Measurements from ENCODE around the gene ZNF785.
"Not testable (repeated sequence)": the region's sequence is repeated elsewhere in the genome, so short reads cannot be mapped to it uniquely, and the experiment has no call there.

Gene ZNF785

DNA sequence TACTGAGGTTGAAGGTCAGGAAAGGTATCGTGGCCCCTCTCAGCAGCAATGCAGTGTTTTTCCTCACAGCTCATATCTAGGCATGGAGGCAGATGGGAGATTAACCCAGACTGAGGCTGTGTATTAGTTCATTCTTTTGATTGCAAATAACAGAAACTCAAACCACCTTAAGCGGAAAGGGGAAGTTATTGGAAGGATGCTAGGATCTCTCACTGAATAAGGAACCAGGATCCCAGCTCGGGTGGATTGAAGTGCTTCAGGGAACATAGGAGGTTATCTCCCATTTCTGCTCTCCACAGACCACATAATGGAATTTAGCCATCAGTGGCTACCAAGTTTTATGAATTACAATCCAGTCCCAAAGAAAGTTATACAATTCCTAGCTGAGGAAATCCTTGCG is 16.5 kb upstream of the ZNF785 start:
- no peak for DNase-seq

GRCh38 chr16:30600929-30601328 is 15.4 kb upstream of the ZNF785 start:
- DNase-seq, result no peak

DNA sequence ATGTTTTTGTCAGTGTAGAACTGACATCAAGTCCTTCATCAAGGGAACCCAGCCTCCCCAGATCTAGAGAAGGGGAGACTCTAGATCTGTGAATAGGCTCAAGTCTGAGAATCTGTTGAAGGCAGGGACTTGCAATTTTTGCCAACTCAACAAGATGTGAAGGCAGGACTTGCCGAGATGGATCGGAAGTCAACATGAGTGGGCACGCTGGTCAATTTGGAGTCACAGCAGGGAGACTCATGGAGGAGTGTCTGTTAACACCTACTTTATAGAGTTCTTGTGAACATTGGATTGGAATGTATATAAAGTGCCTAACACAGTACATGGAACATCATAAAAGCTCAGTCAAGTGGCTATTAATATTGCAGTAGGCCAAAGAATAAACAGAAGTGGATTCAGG is 14.7 kb upstream of the ZNF785 start:
- peak; percentile 85 for DNase-seq

DNA sequence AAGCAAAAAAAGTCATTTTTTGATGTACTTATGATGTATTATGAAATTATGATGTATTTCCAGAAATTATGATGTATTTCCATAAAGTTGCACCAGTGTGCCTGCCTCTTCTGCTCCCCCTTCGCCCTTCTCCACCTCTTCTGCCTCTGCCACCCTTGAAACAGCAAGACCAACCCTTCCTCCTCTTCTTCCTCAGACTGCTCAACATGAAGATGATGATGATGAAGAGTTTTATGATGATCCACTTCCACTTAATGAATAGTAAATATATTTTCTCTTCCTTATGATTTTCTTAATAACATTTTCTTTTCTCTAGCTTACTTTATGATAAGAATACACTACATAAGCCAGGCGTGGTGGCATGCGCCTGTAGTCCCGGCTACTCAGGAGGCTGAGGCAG is 7.4 kb upstream of the ZNF785 start:
- no peak for DNase-seq

GRCh38 chr16:30590869-30591268 is 5.4 kb upstream of the ZNF785 start:
- DNase-seq, result not testable (repeated sequence)

DNA sequence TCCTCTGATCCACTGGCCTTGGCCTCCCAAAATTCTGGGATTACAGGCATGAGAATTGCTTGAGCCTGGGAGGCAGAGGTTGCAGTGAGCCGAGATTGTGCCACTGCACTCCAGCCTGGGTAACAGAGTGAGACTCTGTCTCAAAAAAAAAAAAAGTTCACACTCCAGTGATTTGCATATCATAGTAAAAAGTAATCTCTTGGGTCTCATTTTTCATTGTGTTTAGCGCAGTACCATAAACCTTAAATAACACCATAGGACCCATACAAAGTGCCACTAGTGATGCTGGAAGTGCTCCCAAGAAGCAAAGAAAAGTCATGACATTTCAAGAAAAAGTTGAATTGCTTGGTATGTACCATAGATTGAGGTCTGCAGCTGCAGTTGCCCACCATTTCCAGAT is 4.1 kb upstream of the ZNF785 start:
- not testable (repeated sequence) for DNase-seq

- no peak for DNase-seq
These were observed 3.2 kb upstream of the ZNF785 start for GRCh38 chr16:30588651-30589050.

GRCh38 chr16:30585022-30585399 is 486 bp downstream of the ZNF785 start:
- peak; percentile 57 for DNase-seq

- DNase-seq, result no peak
These were observed 2.7 kb downstream of the ZNF785 start for GRCh38 chr16:30582611-30583340.

DNA sequence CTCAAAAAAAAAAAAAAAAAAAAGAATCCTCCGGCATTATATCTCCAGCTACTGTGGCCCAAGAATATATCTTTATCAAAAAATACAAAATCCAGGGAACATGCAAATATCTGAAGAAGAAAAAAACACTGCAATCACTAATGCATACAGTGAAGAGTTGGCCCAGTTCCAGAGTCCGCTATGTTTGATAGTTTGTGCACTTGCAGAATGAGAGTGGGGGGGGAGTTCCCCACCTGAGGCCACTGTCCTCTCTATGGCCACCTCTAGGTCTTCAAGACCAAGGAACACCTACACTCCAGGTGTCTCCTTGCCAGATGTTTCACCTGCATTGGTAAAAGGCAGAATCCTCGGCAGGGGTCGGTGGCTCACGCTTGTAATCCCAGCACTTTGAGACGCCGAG is 4.0 kb downstream of the ZNF785 start:
- DNase-seq, result no peak

GRCh38 chr16:30574678-30575077 is 10.8 kb downstream of the ZNF785 start:
- DNase-seq, result no peak

DNA sequence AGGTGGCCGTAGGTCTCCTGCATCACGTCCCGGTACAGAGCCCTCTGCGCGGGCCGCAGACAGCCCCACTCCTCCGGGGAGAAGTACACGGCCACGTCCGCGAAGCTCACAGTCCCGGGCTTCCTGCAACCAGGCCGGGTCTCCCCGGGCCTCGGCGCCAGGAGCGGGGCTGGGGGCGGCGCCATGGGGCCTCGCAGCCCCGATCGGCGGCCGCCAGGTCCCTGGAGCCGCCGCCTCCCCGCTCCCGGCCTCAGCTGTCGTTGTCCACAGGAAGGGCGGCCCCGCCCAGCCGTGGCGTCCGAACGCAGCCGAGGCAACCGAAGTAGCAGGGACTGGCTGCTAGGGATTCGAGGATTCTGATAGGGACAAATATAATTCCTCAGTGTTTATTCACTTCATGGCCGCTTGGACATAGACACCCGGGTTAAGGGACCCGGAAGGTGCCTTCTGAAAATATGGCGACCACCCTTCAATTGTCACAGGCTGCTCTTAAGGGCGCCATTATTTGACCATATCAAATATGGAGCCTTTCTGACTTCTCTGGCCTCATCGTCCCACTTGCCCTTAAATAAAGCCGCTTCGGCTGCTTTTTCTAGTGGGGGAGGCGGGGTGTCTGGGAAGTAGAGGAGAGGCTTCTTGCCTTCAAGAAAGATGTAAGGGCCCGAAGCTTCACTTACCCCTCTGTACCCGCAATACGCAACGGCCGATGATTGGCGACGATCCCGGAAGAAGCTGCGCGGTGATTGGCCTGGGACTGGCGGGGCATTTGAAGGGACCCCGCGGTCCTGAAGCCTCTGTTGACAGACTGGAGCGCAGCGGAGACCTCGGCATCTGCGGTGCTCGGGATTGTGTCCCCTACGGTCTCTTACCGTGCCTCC is 13.8 kb downstream of the ZNF785 start, which contains the start of gene ZNF688:
TSS of gene ZNF688 (minus strand) at position 270 of the 878 bp plus-strand sequence. CDS start at position 185, 85 bp downstream.
- DNase-seq, result peak; percentile 99

GRCh38 chr16:30570636-30571444 is 14.7 kb downstream of the ZNF785 start:
- DNase-seq, result peak; percentile 73

DNA sequence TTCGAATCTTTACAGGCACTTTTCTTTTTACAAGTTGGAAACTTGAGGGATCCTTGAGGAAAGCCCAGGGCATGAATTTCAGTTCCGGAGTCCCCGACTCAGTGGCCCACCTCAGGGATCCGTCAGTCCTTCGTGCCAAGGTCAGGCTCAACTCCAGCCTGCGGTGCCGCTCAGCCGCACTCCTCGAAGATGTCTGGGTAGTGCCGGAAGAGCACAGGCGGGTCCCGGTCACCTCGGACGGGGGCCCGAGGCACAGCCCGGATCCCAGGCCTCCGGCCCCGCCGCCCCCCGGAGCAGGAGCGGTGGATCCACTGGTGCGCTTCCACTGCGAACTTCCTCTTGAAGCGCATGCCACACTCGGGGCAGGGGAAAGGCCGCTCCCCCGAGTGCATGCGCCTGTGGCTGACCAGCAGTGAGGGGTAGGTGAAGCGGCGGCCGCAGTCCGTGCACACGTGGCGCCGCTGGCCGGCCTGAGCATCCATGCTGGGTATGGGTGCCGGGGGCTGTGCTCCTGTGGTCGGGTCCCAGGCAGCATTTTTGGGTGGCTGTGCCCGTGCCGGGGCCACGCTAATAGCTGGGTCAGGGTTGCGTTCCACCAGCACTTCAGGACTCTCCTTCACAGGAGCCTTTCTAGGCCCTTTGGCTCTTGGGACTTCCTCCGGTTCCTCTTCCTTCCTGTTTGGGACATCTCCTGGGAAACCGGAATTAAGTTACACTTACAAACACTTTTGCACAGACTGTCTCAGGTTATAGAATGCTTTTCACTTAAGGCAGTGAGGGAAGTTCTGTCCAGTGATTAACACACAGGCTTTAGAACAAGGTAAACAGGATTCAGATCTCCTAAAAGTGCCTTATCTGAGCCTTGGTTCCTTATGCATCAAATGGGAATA is 15.5 kb downstream of the ZNF785 start:
- DNase-seq, result no peak

DNA sequence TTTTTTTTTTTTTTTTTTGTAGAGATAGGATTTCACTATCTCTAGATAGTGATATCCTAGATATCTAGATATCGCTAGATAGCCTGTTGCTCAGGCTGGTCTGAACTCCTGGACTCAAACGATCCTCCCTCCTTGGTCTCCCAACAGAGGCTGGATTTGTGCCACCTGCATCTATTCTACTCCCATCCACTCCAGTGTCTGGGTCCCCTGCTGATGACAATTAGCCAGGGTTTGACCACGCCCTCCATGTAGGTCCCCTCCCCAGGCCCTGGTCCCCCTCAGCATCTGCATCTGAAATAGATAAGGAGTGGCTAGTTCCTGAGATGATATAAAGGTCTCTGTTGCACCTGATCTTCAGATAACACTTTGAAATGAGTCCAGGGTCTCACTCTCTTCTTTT is 16.2 kb downstream of the ZNF785 start:
- DNase-seq, result no peak

GRCh38 chr16:30567991-30568638 is 17.4 kb downstream of the ZNF785 start:
- peak; percentile 73 for DNase-seq

DNA sequence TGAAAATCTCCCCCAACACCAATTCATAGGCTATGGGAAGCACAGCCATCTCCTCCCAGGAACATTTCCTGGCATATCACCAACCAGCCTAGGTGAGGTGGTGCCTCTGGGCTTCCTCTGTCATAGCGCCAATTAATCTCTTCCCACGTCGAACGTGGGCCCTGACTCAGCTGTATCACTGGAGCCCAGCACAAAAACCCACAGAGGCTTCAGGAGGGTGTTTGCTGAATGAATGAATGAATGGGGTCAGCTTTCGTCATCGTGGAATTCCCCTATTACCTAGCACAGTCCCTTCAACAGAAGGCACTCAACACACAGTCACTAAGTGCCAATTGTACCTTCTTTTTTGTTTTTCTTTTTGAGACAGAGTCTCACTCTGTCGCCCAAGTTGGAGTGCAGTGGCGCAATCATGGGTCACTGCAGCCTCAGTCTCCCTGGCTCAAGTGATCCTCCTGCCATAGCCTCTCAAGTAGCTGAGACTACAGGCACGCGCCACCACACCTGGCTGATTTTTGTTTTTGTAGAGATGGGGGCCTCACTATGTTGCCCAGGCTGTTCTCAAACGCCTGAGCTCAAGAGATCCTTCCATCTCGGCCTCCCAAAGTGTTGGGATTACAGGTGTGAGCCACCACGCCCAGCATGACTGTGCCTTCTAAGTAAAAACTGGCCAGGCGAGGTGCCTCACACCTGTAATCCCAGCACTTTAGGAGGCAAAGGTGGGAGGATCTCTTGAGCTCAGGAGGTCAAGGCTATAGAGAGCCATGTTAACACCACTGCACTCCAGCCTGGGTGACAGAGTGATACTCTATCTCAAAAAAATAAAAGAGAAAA is 18.1 kb downstream of the ZNF785 start:
- DNase-seq, result no peak

DNA sequence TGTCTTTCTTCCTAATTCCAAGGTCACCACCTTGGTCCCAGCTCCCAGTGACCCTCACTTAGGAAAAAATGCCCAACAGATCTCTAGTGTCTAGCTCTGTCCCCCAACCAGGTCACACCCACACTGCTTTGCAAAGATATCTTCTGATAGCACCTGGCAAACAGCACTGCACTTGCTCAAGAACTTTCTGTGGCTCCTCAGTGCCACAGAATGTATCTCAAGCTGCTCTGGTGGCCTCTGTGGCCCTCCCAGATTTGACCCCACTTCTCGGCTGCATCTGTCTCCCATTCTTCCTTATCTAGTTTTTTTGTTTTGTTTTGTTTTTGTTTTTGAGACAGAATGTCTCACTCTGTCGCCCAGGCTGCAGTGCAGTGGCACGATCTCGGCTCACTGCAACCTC is 19.0 kb downstream of the ZNF785 start:
- DNase-seq, result no peak

DNA sequence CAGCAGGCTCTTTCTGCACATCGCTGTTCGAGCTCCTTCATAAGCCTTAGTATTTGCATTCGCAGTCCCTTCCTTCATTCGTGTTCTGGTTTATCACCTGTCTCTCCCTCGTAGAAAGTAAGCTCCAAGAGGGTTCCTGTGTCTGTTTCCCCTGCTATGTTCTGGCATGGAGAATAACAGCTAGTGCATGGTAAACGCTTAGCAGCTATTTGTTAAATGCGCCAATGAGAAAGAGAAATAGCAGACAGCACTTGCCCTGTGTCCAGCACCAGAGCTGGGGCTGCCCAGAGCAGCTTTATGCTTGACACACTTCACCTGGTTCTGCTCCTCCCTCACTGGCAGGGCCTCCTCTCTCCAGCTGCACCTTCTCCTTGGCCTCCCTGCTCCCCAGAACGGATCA is 19.5 kb downstream of the ZNF785 start:
- no peak for DNase-seq

GRCh38 chr16:30565526-30565925 is 20.0 kb downstream of the ZNF785 start:
- no peak for DNase-seq

DNA sequence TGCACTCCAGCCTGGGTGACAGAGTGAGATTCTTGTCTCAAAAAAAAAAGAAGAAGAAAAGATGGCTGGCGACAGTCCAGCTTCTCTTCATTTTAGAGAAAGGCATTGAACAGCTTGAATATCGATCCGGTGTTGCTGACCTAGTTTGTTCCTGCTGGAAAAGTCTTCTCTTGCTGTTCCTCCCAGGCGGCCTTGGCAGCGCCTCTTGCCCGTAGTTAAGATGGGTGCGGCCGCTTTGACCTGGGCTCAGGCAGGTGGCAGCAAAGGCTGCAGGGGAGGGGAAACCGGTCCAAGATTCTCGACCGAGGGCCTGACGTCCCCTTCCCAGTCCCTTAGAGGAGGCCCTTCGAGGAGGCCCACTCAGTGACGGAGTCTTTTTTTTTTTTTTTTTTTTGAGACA is 23.5 kb downstream of the ZNF785 start:
- no peak for DNase-seq
